Measurements from ENCODE around the gene SCO2.

Gene SCO2

GRCh38 chr22:50531962-50532674, 6.7 kb upstream of the SCO2 start:
- no peak for DNase-seq (ENCODE audit: low spot score)

- DNase-seq (ENCODE audit: low spot score) = no peak
Observed at GRCh38 chr22:50531546-50531961, 6.2 kb upstream of the SCO2 start.

- no peak for DNase-seq (ENCODE audit: low spot score)
Observed at GRCh38 chr22:50530877-50531545, 5.6 kb upstream of the SCO2 start.

GRCh38 chr22:50530580-50530876, 5.1 kb upstream of the SCO2 start:
- no peak for DNase-seq (ENCODE audit: low spot score)

GRCh38 chr22:50529897-50530579, 4.6 kb upstream of the SCO2 start, which contains the start of gene TYMP:
TSS of gene TYMP (minus strand) at chr22:50530012. CDS start at chr22:50529709, 303 bp downstream.
- DNase-seq (ENCODE audit: low spot score) = no peak

GRCh38 chr22:50529416-50529896, 4.1 kb upstream of the SCO2 start:
- no peak for DNase-seq (ENCODE audit: low spot score)

- DNase-seq (ENCODE audit: low spot score) = no peak
Observed at GRCh38 chr22:50528682-50529415, 3.5 kb upstream of the SCO2 start.

GRCh38 chr22:50527921-50528681, 2.7 kb upstream of the SCO2 start:
- DNase-seq (ENCODE audit: low spot score) = no peak

- DNase-seq (ENCODE audit: low spot score) = no peak
Observed at GRCh38 chr22:50526834-50527801, 1.7 kb upstream of the SCO2 start.

- DNase-seq (ENCODE audit: low spot score) = no peak
Observed at GRCh38 chr22:50526108-50526833, 873 bp upstream of the SCO2 start.

- DNase-seq (ENCODE audit: low spot score) = peak; percentile 71
Observed at GRCh38 chr22:50525858-50526107, 385 bp upstream of the SCO2 start.

GRCh38 chr22:50524676-50525103, 708 bp downstream of the SCO2 start:
- DNase-seq (ENCODE audit: low spot score) = no peak

GRCh38 chr22:50523806-50524675, 1.4 kb downstream of the SCO2 start:
- DNase-seq (ENCODE audit: low spot score) = no peak

GRCh38 chr22:50523458-50523805, 2.0 kb downstream of the SCO2 start:
- no peak for DNase-seq (ENCODE audit: low spot score)

GRCh38 chr22:50522806-50523438, 2.5 kb downstream of the SCO2 start:
- no peak for DNase-seq (ENCODE audit: low spot score)

- DNase-seq (ENCODE audit: low spot score) = no peak
Observed at GRCh38 chr22:50522208-50522805, 3.1 kb downstream of the SCO2 start.

GRCh38 chr22:50521710-50522109, 3.7 kb downstream of the SCO2 start:
- DNase-seq (ENCODE audit: low spot score) = no peak

GRCh38 chr22:50520826-50521453, 4.5 kb downstream of the SCO2 start:
- DNase-seq (ENCODE audit: low spot score) = no peak
